H9 (cell line): ENCODE data around the gene TSPOAP1. TPM values are rescaled to one million over a fixed set of nuclear protein-coding genes. Genes with fewer than 3 reads are reported as not detected.

ENCODE experiments used
- DNase-seq: peaks from one replicate; pipeline ENCODE4 v3.0.0-alpha.2; 2017
- H2AFZ ChIP-seq: one replicate; pipeline ENCODE4 v1.6.1; 2013; ENCODE audit warnings: mild to moderate bottlenecking, low read length, control low read depth, moderate library complexity
- H2AK5ac ChIP-seq: 2 replicates; pipeline ENCODE4 v1.6.1; 2013; ENCODE audit warnings: low read length, control low read depth, mixed read lengths; ENCODE audit not compliant: insufficient read length
- H2BK120ac ChIP-seq: one replicate; pipeline ENCODE4 v1.6.1; 2013; ENCODE audit warnings: low read depth, mild to moderate bottlenecking, low read length, control low read depth, inconsistent platforms; ENCODE audit not compliant: poor library complexity, severe bottlenecking
- H2BK12ac ChIP-seq: 2 replicates; pipeline ENCODE4 v1.6.1; 2013; ENCODE audit warnings: low read length, control low read depth, mixed read lengths, low read depth; ENCODE audit not compliant: insufficient read length
- H2BK15ac ChIP-seq: 2 replicates; pipeline ENCODE4 v1.6.1; 2013; ENCODE audit warnings: low read depth, low read length, control low read depth
- H2BK20ac ChIP-seq: one replicate; pipeline ENCODE4 v1.6.1; 2013; ENCODE audit warnings: low read depth, mild to moderate bottlenecking, low read length, control low read depth, inconsistent platforms; ENCODE audit not compliant: poor library complexity, severe bottlenecking
- H2BK5ac ChIP-seq: 2 replicates; pipeline ENCODE4 v1.6.1; 2013; ENCODE audit warnings: low read length, control low read depth, mixed read lengths; ENCODE audit not compliant: insufficient read length
- H3K14ac ChIP-seq: 2 replicates; pipeline ENCODE4 v1.6.1; 2013; ENCODE audit warnings: low read length, control low read depth; ENCODE audit not compliant: insufficient read depth
- H3K18ac ChIP-seq: 2 replicates; pipeline ENCODE4 v1.6.1; 2013; ENCODE audit warnings: low read depth, mild to moderate bottlenecking, mixed read lengths, low read length, control low read depth; ENCODE audit not compliant: insufficient read length
- H3K23ac ChIP-seq: 2 replicates; pipeline ENCODE4 v1.6.1; 2013; ENCODE audit warnings: low read length, control low read depth, mixed read lengths, low read depth; ENCODE audit not compliant: insufficient read length
- H3K23me2 ChIP-seq: 2 replicates; pipeline ENCODE4 v1.6.1; 2013; ENCODE audit warnings: low read depth, mild to moderate bottlenecking, mixed read lengths, low read length, control low read depth; ENCODE audit not compliant: insufficient read length, poor library complexity, severe bottlenecking
- H3K27ac ChIP-seq: 2 replicates; pipeline ENCODE4 v1.5.1; 2013; ENCODE audit warnings: low read length, control low read depth, mixed read lengths, low read depth; ENCODE audit not compliant: insufficient read length
- H3K27me3 ChIP-seq: 2 replicates; pipeline ENCODE4 v1.6.1; 2013; ENCODE audit warnings: low read length, control low read depth, inconsistent platforms; ENCODE audit not compliant: insufficient read depth
- H3K4ac ChIP-seq: 2 replicates; pipeline ENCODE4 v1.6.1; 2013; ENCODE audit warnings: low read depth, mild to moderate bottlenecking, control low read depth, inconsistent platforms, low read length, moderate library complexity
- H3K4me1 ChIP-seq: 2 replicates; pipeline ENCODE4 v1.6.1; 2013; ENCODE audit warnings: low read length, control low read depth, inconsistent platforms; ENCODE audit not compliant: insufficient read depth
- H3K4me2 ChIP-seq: 2 replicates; pipeline ENCODE4 v1.6.1; 2013; ENCODE audit warnings: low read length, control low read depth, mixed read lengths; ENCODE audit not compliant: insufficient read length, insufficient read depth
- H3K56ac ChIP-seq: 2 replicates; pipeline ENCODE4 v1.6.1; 2013; ENCODE audit warnings: low read depth, mild to moderate bottlenecking, mixed read lengths, low read length, control low read depth; ENCODE audit not compliant: insufficient read length
- H3K79me1 ChIP-seq: 2 replicates; pipeline ENCODE4 v1.6.1; 2013; ENCODE audit warnings: low read depth, mild to moderate bottlenecking, moderate library complexity, low read length, control low read depth, inconsistent platforms; ENCODE audit not compliant: insufficient read depth, poor library complexity, severe bottlenecking
- H3K79me2 ChIP-seq: 2 replicates; pipeline ENCODE4 v1.6.1; 2013; ENCODE audit warnings: low read length, control low read depth, inconsistent platforms; ENCODE audit not compliant: insufficient read depth
- H3K9ac ChIP-seq: 2 replicates; pipeline ENCODE4 v1.6.1; 2013; ENCODE audit warnings: low read length, control low read depth, mixed read lengths; ENCODE audit not compliant: insufficient read length; ENCODE audit errors: extremely low read depth
- H3K9me3 ChIP-seq: one replicate; pipeline ENCODE4 v1.6.1; 2013; ENCODE audit warnings: low read depth, low read length, inconsistent platforms; ENCODE audit not compliant: control insufficient read depth
- H3T11ph ChIP-seq: one replicate; pipeline ENCODE4 v1.6.1; 2013; ENCODE audit warnings: mild to moderate bottlenecking, low read length, control low read depth, inconsistent platforms
- H4K20me1 ChIP-seq: one replicate; pipeline ENCODE4 v1.6.1; 2013; ENCODE audit not compliant: control insufficient read depth, insufficient read length, insufficient read depth
- H4K5ac ChIP-seq: 2 replicates; pipeline ENCODE4 v1.6.1; 2013; ENCODE audit warnings: low read depth, mild to moderate bottlenecking, mixed read lengths, low read length, control low read depth; ENCODE audit not compliant: insufficient read length
- H4K8ac ChIP-seq: replicated peaks from 2 replicates; pipeline ENCODE4 v1.6.1; 2013; ENCODE audit warnings: low read length, control low read depth, mixed read lengths, low read depth; ENCODE audit not compliant: insufficient read length
- H4K91ac ChIP-seq: 2 replicates; pipeline ENCODE4 v1.6.1; 2013; ENCODE audit warnings: low read depth, mild to moderate bottlenecking, moderate library complexity, mixed read lengths, low read length, control low read depth; ENCODE audit not compliant: insufficient read length
- H3K27ac Mint-ChIP-seq, 3 experiments: 2 replicates in 2 of 3; 3 replicates in 1 of 3; pipeline ENCODE4 v1.8.0; 2020 to 2021; ENCODE audit warnings: mixed read lengths in 3 of 3, mild to moderate bottlenecking in 1 of 3, moderate library complexity in 1 of 3
- H3K27me3 Mint-ChIP-seq: 2 replicates; pipeline ENCODE4 v1.8.0; 2021; ENCODE audit warnings: low read depth, mild to moderate bottlenecking, moderate library complexity, mixed read lengths
- H3K36me3 Mint-ChIP-seq, 3 experiments: 2 replicates in 2 of 3; 3 replicates in 1 of 3; pipeline ENCODE4 v1.8.0; 2020 to 2021; ENCODE audit warnings: low read depth in 3 of 3, mixed read lengths in 3 of 3; ENCODE audit not compliant: insufficient read depth in 1 of 3
- H3K4me1 Mint-ChIP-seq, 2 experiments: 2 replicates each; pipeline ENCODE4 v1.8.0; 2020; ENCODE audit warnings: mixed read lengths in 2 of 2
- H3K4me3 Mint-ChIP-seq, 2 experiments: 2 replicates in 1 of 2; 3 replicates in 1 of 2; pipeline ENCODE4 v1.8.0; 2020 to 2021; ENCODE audit warnings: mild to moderate bottlenecking in 2 of 2, mixed read lengths in 2 of 2, moderate library complexity in 1 of 2
- H3K9me3 Mint-ChIP-seq, 2 experiments: 2 replicates in 1 of 2; 3 replicates in 1 of 2; pipeline ENCODE4 v1.8.0; 2020; ENCODE audit warnings: mild to moderate bottlenecking in 2 of 2, mixed read lengths in 2 of 2, moderate library complexity in 1 of 2
- CTCF ChIP-seq: fragments of 200-600 bp; sonication (generic); conservative IDR thresholded peaks from 3 replicates; pipeline ENCODE4 v1.8.0; 2021; ENCODE audit warnings: antibody characterized with exemption, mild to moderate bottlenecking
- WGBS: extraction: QIAGEN DNeasy Blood & Tissue Kit; methylation state at CpG from one replicate; pipeline ENCODE4 v1.1.7; 2013; ENCODE audit warnings: missing lambda C conversion rate, low lambda C conversion rate, mixed read lengths; ENCODE audit not compliant: insufficient read length; ENCODE audit errors: extremely low coverage; 5-methylcytosine and 5-hydroxymethylcytosine counted together
- total RNA-seq: library from RNA; stranded (reverse); gene quantifications from 2 replicates; pipeline ENCODE4 v1.2.1, GENCODE V29; 2021

Gene TSPOAP1
- total RNA-seq, 1 experiment from 2014 or later, result 17.3 TPM

- Mint-ChIP-seq H3K4me1 (peaks cover 8 to 10% of the 10 kb centered on the region in 2 experiments), H3K27me3 (peaks cover 37% of the 10 kb centered on the region), H3K9me3 (no peaks in the 10 kb centered on the region), H3K4me3 (no peak overlapping the region), H3K36me3 (peaks cover 0 to 13% (median 2%) of the 10 kb centered on the region in 3 experiments; a peak in 5 of 7 replicates), H3K27ac (no peak overlapping the region)
- H3K27me3 ChIP-seq, result no peaks in the 10 kb centered on the region; the same call in 1 of the 2 replicates
- no peak overlapping the region for H3K4me2 ChIP-seq
- H3K18ac ChIP-seq, result no peak overlapping the region
- H2BK20ac ChIP-seq, result no peak overlapping the region
- DNase-seq, result no peak
- H3K14ac ChIP-seq, result no peak overlapping the region; the same call in 1 of the 2 replicates
- no peak overlapping the region for H3K56ac ChIP-seq
- no peak overlapping the region for H4K8ac ChIP-seq
- no peak overlapping the region for H2AK5ac ChIP-seq
- H3K9me3 ChIP-seq, result no peaks in the 10 kb centered on the region
- H2BK12ac ChIP-seq, result no peak overlapping the region
- peaks cover 3% of the 10 kb centered on the region for H3K23me2 ChIP-seq
- no peaks in the 10 kb centered on the region for H3K4me1 ChIP-seq
- H2BK120ac ChIP-seq, result no peak overlapping the region
- H3T11ph ChIP-seq, result no peak overlapping the region
- H4K91ac ChIP-seq, result no peak overlapping the region
- no peak overlapping the region for H2BK5ac ChIP-seq
- WGBS, result no CpG with 5 or more reads among the region's 7 CpGs
- no peak overlapping the region for H3K27ac ChIP-seq
- H2AFZ ChIP-seq, result no peak overlapping the region
- TF ChIP-seq CTCF, result no peak
- no peaks in the 10 kb centered on the region for H4K20me1 ChIP-seq
- H3K79me1 ChIP-seq, result no peaks in the 10 kb centered on the region
- no peak overlapping the region for H3K4ac ChIP-seq
- H3K23ac ChIP-seq, result no peak overlapping the region
- H3K79me2 ChIP-seq, result no peaks in the 10 kb centered on the region
- H4K5ac ChIP-seq, result no peak overlapping the region
- no peak overlapping the region for H3K9ac ChIP-seq
- H2BK15ac ChIP-seq, result no peak overlapping the region
These were observed 9.9 kb downstream of the TSPOAP1 start for GRCh38 chr17:58318627-58319172.
